ENCODE results near the gene RC3H1.

The RC3H1 gene

DNA sequence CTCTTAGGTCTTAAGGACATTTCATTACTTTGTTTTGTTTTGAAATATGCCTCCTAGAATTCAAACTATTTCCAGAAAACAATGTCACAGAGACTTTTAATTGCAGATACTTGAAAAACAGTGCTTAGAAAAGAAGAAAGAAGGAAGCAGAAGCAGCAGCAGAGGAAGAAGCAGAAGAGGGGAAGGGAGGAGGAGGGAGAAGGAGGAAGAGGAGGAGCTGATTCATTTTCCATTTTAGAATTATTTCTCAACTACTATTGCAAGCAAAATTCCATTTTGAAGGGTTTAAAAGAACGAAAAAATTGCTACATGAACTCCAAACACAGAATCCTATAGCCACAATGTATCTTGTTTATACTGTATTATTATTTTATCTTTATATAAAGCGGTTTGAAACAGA is 13.9 kb downstream of the RC3H1 start:
- no peak for DNase-seq (ENCODE audit: low read depth)
- TF ChIP-seq, protein P1, sequence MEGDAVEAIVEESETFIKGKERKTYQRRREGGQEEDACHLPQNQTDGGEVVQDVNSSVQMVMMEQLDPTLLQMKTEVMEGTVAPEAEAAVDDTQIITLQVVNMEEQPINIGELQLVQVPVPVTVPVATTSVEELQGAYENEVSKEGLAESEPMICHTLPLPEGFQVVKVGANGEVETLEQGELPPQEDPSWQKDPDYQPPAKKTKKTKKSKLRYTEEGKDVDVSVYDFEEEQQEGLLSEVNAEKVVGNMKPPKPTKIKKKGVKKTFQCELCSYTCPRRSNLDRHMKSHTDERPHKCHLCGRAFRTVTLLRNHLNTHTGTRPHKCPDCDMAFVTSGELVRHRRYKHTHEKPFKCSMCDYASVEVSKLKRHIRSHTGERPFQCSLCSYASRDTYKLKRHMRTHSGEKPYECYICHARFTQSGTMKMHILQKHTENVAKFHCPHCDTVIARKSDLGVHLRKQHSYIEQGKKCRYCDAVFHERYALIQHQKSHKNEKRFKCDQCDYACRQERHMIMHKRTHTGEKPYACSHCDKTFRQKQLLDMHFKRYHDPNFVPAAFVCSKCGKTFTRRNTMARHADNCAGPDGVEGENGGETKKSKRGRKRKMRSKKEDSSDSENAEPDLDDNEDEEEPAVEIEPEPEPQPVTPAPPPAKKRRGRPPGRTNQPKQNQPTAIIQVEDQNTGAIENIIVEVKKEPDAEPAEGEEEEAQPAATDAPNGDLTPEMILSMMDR (IDR thresholded peaks at IDR 0.05; ENCODE audit: low read length, missing control alignments) = no peak
- no peak overlapping the region for H3K4me3 ChIP-seq (replicated peaks; ENCODE audit: low read depth, low read length)

DNA sequence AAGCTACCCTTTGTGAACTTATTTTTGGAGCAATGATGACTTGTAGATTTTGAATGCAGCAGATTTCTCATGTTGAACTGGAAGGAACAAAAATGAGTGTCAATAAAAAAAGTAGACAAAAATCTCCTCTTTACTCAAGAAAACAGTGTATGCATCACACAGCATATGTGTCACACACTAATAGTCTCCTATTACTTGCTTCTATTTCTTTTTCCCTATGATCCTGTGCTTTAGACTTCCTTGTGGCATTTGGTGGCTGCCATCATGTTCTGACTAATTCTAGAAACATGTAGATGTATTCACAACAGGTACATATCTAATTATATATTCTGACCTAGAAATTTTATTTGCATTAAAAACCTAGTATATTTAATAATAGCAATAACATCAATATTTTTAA is 14.3 kb downstream of the RC3H1 start:
- TF ChIP-seq, protein P1 (IDR thresholded peaks at IDR 0.05; ENCODE audit: low read length, missing control alignments) = no peak
- no peak overlapping the region for H3K4me3 ChIP-seq (replicated peaks; ENCODE audit: low read depth, low read length)
- no peak for DNase-seq (ENCODE audit: low read depth)

DNA sequence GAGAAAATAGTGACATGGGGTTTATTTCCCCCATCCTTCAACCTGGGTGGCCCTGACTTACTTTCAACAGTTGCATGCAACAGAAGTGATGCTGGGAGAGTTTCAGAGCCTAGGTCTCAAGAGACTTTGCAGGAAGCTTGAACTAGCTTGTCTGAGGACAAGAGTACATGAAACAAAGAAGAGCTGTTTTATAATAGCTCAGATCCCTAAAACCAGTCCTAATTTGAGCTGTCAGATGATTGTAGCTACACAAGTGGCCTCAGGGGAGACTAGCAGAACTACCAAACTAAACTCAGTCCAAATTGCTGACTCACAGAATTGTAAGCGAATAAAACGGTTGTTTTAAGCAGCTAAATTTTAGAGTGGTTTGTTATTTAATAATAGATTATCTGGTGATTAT is 17.1 kb downstream of the RC3H1 start:
- DNase-seq (ENCODE audit: low read depth) = peak; percentile 66
- TF ChIP-seq, protein P1 (IDR thresholded peaks at IDR 0.05; ENCODE audit: low read length, missing control alignments) = no peak
- no peak overlapping the region for H3K4me3 ChIP-seq (replicated peaks; ENCODE audit: low read depth, low read length)

DNA sequence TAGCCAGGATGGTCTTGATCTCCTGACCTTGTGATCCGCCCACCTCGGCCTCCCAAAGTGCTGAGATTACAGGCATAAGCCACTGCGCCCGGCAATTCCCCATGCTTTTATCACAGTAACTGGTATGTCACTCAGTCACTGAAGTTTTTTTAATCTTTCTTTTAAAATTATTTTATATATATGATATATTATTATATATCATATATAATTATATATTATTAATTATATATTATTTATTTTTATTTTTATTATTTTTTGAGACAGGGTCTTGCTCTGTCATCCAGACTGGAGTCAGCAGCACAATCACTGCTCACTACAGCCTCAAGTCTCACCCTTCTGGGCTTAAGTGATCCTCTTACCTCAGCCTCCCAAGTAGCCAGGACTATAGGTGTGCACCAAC is 18.3 kb downstream of the RC3H1 start:
- DNase-seq (ENCODE audit: low read depth) = no peak
- TF ChIP-seq, protein P1 (IDR thresholded peaks at IDR 0.05; ENCODE audit: low read length, missing control alignments) = no peak
- H3K4me3 ChIP-seq (replicated peaks; ENCODE audit: low read depth, low read length) = no peak overlapping the region

DNA sequence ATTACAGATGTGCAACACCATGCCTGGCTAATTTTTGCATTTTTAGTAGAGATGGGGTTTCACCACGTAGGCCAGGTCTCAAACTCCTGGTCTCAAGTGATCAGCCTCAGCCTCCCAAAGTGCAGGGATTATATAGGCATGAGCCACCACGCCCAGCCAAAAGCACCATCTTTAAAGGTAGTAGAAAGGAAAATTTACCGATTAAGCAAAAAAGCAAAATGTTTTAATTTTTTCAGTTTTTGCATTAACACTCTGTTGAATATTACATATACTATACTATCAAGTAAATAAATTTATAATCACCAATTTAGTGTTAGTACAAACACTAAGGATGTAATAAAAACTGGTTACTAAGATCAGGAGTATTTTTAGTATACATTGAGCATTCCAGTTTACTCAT is 20.6 kb downstream of the RC3H1 start:
- DNase-seq (ENCODE audit: low read depth) = no peak
- H3K4me3 ChIP-seq (replicated peaks; ENCODE audit: low read depth, low read length) = no peak overlapping the region
- TF ChIP-seq, protein P1 (IDR thresholded peaks at IDR 0.05; ENCODE audit: low read length, missing control alignments) = no peak

DNA sequence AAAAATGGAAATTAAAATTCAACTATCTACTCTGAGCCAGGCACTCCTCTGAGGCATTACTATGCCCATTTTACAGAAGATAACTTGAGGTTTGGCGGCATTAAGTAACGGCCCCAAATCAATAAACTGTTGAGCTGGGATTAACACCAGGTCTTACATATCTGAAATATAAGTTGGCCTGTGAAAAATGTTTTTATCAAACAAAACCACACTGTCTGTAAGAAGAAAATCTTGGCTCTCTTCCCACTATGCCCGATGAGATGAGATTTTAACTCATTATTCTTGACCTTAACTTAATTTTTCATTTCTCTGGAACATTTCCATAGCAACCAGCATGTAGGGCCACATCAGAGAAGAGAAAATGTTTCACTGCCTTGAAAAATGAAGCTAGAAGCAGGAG is 21.8 kb downstream of the RC3H1 start:
- H3K4me3 ChIP-seq (replicated peaks; ENCODE audit: low read depth, low read length) = no peak overlapping the region
- DNase-seq (ENCODE audit: low read depth) = peak; percentile 50
- TF ChIP-seq, protein P1 (IDR thresholded peaks at IDR 0.05; ENCODE audit: low read length, missing control alignments) = no peak

DNA sequence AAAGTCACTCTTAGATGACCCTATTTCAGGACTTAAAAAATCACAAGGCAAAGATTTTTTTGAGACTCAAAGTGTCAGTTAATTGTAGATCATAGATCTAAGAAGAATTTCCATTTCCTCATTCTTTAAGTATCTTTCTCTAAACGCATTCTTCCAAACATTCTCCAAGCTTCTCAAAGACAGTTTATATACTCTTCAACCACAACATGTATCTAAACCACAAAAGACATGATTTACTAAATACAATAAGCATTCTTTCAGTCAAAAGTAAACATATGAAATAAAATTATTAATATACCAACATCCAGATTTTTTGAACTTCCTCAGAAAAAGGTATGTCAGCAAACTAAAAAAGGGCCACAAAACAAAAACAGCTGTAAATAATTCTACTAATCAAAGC is 24.4 kb downstream of the RC3H1 start:
- H3K4me3 ChIP-seq (replicated peaks; ENCODE audit: low read depth, low read length) = no peak overlapping the region
- no peak for DNase-seq (ENCODE audit: low read depth)
- TF ChIP-seq, protein P1 (IDR thresholded peaks at IDR 0.05; ENCODE audit: low read length, missing control alignments) = no peak
